ENCODE data around the gene MRPL23. TPM values are rescaled to one million over a fixed set of nuclear protein-coding genes. Genes with fewer than 3 reads are reported as not detected.

Gene MRPL23
- total RNA-seq, 1 experiment from 2014 or later = 76.3 TPM

DNA sequence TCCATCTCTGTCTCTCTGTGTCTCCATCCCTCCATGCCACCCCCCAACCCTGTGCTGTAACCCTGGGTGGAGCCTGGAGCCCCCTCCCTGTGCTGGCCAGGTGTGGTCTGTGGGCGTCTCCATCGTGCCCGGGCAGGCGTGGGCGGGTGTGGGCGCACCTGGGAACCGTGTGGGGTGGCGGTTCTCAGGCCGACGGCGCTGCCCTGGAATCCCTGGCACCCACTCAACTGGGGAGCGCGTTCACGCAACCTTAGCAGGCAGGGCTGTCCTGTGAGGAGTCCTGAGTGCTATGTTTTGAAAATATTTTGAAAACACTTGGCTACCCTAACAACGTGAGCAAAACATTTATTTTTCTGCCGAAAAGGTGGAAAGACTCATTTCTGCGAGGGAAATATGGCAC is 23.0 kb upstream of the MRPL23 start:
- Histone ChIP-seq H2AFZ (no peak overlapping the region), H3F3A (ENCODE audit: insufficient read depth, low read depth) (no peaks in the 10 kb centered on the region), H3K4me1 (replicated peaks; ENCODE audit: insufficient read depth) (no peaks in the 10 kb centered on the region), H4K20me1 (ENCODE audit: insufficient read depth) (no peaks in the 10 kb centered on the region), H3K79me2 (ENCODE audit: low read depth) (no peaks in the 10 kb centered on the region), H3K36me3 (ENCODE audit: low read depth) (no peaks in the 10 kb centered on the region), H3K9me3 (ENCODE audit: insufficient read depth, low read depth) (no peaks in the 10 kb centered on the region), H3K27me3 (ENCODE audit: insufficient read depth, low read depth) (peaks cover 8% of the 10 kb centered on the region; the same call in 1 of the 2 replicates), H3K4me3 (no peak overlapping the region), H3K4me2 (no peak overlapping the region), H3K27ac (no peak overlapping the region), H3K9me2 (ENCODE audit: insufficient read depth) (no peaks in the 10 kb centered on the region)
- ChIA-PET POLR2A (ENCODE audit: unreplicated experiment) (no interaction called here), CTCF (no interaction called here)
- DNase-seq = peak in 1 of 2 experiments; percentile 52
- no TSS peak for BruUV-seq (replicated peaks)
- intact Hi-C loops (cut with micrococcal nuclease; ENCODE audit: unreplicated experiment) = no loop called here
- no peak for TF ChIP-seq EZH2 (IDR thresholded peaks at IDR 0.05; ENCODE audit: low read depth)
- TF ChIP-seq CTCF (conservative IDR thresholded peaks at IDR 0.05) = no peak

DNA sequence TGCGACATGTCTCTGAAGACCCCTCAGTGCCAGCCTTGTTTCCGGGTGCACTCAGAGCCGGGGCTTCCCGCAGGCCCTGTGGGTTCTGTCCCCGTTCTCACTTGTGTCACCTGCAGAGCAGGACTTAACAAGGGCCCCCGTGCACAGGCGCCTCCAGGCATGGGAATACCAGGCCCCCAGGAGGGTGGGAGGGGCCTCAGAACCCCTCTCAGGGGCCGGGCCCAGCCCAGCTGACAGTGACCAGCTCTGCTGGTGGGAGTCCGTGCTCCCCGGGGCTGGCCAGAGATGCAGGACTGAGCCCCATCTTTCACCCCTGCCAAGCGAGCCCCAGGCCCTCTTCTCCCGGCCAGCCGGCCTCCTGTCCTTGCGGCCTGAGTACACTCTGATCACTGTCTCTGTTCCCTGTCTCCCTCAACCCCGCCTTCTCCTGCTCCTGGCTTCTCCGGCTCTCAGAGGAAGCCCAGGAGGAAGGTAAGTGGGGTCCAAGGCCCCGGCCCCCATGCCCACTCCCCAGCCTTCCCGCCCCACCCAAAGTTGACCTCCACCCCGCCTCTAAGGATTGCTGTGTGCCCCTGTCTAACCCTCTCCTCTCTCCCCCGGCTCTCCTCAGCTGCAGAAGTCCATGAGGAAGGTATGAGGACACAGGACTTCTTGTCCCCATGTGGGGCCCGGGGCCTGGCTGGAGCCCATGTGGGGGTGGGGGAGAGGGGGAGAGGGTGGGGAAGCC is 22.3 kb upstream of the MRPL23 start:
- DNase-seq = no peak
- intact Hi-C loops (cut with micrococcal nuclease; ENCODE audit: unreplicated experiment) = no loop called here
- CTCF ChIA-PET = no interaction called here
- POLR2A ChIA-PET (ENCODE audit: unreplicated experiment) = no interaction called here
- no TSS peak for BruUV-seq (replicated peaks)
- Histone ChIP-seq H3K36me3 (ENCODE audit: low read depth) (no peaks in the 10 kb centered on the region), H4K20me1 (ENCODE audit: insufficient read depth) (no peaks in the 10 kb centered on the region), H3K79me2 (ENCODE audit: low read depth) (no peaks in the 10 kb centered on the region), H3K9me3 (ENCODE audit: insufficient read depth, low read depth) (no peaks in the 10 kb centered on the region), H3K9me2 (ENCODE audit: insufficient read depth) (no peaks in the 10 kb centered on the region), H3K4me2 (no peak overlapping the region), H3K4me1 (replicated peaks; ENCODE audit: insufficient read depth) (no peaks in the 10 kb centered on the region), H3K27me3 (ENCODE audit: insufficient read depth, low read depth) (peaks cover 6% of the 10 kb centered on the region; the same call in 1 of the 2 replicates), H3F3A (ENCODE audit: insufficient read depth, low read depth) (no peaks in the 10 kb centered on the region), H3K27ac (no peak overlapping the region), H2AFZ (no peak overlapping the region), H3K4me3 (no peak overlapping the region)
- TF ChIP-seq EZH2 (IDR thresholded peaks at IDR 0.05; ENCODE audit: low read depth) (no peak), CTCF (conservative IDR thresholded peaks at IDR 0.05) (no peak)

DNA sequence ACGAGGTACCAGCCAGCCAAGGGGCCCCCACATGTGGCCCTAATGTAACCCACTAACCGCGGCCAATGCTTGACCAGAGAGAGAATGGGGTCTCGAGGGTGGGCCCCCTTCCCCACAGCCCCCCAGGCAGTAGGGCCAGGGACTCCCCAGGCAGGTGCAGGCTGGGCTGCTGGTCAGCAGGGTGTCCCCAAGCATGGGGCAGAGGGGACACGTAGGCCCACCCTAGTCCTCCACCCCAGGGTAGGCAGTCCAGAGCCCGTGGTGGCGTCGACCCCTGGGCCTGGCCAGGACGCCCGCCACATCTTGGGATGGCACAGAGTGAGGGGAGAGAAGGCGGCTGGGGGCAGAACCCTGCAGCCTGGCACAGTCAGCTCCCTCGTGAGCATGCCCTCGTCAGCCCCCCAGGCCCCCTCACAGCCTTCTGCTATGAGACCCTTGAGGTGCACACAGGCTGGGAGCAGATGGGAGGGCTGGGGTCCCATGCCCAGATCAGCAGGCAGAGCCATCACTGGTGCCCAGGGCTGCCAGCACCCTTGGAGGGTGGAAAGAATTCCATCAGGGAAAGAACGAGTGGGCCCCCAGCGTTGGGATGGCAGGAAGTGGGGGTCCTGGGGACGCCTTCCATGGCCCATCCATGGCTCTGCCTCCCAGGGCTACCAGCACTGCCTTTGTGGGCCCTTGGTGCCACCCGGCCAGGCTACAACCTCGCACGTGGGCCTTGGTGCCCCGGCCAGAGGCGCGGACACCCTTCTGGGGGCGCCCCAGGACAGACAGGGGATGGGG is 21.6 kb upstream of the MRPL23 start:
- no peaks in the 10 kb centered on the region for H3K36me3 ChIP-seq (ENCODE audit: low read depth)
- TF ChIP-seq EZH2 (IDR thresholded peaks at IDR 0.05; ENCODE audit: low read depth) (no peak), CTCF (conservative IDR thresholded peaks at IDR 0.05) (no peak)
- no peaks in the 10 kb centered on the region for H3K9me3 ChIP-seq (ENCODE audit: insufficient read depth, low read depth)
- H3K9me2 ChIP-seq (ENCODE audit: insufficient read depth) = no peaks in the 10 kb centered on the region
- H4K20me1 ChIP-seq (ENCODE audit: insufficient read depth) = no peaks in the 10 kb centered on the region
- no peaks in the 10 kb centered on the region for H3K4me1 ChIP-seq (replicated peaks; ENCODE audit: insufficient read depth)
- no peak overlapping the region for H3K4me2 ChIP-seq
- H3K4me3 ChIP-seq = no peak overlapping the region
- H3K79me2 ChIP-seq (ENCODE audit: low read depth) = no peaks in the 10 kb centered on the region
- no peak for DNase-seq
- intact Hi-C loops (cut with micrococcal nuclease; ENCODE audit: unreplicated experiment) = no loop called here
- H2AFZ ChIP-seq = no peak overlapping the region
- H3K27me3 ChIP-seq (ENCODE audit: insufficient read depth, low read depth) = peaks cover 6% of the 10 kb centered on the region; the same call in 1 of the 2 replicates
- no TSS peak for BruUV-seq (replicated peaks)
- no peaks in the 10 kb centered on the region for H3F3A ChIP-seq (ENCODE audit: insufficient read depth, low read depth)
- H3K27ac ChIP-seq = no peak overlapping the region
- ChIA-PET CTCF (no interaction called here), POLR2A (ENCODE audit: unreplicated experiment) (no interaction called here)
